Endothelial cell (in vitro differentiated cells): ENCODE measurements around the gene SLC12A3. TPM values are rescaled to one million over a fixed set of nuclear protein-coding genes. Genes with fewer than 3 reads are reported as not detected.
A peak's percentile ranks its signal among the peaks of the same experiment; 100 is the strongest.

Experiments
- DNase-seq: peaks from one replicate; pipeline ENCODE4 v3.0.0; 2021; ENCODE audit warnings: low spot score
- H3K27ac Mint-ChIP-seq: one replicate; pipeline ENCODE4 v1.8.0; 2021; ENCODE audit warnings: mixed read lengths, inconsistent platforms; ENCODE audit not compliant: unreplicated experiment
- H3K27me3 Mint-ChIP-seq: one replicate; pipeline ENCODE4 v1.8.0; 2021; ENCODE audit warnings: mild to moderate bottlenecking, moderate library complexity, mixed read lengths, inconsistent platforms; ENCODE audit not compliant: unreplicated experiment
- H3K36me3 Mint-ChIP-seq: one replicate; pipeline ENCODE4 v1.8.0; 2021; ENCODE audit warnings: mild to moderate bottlenecking, low read depth, mixed read lengths, inconsistent platforms; ENCODE audit not compliant: unreplicated experiment
- H3K4me1 Mint-ChIP-seq: one replicate; pipeline ENCODE4 v1.8.0; 2021; ENCODE audit warnings: mild to moderate bottlenecking, mixed read lengths, inconsistent platforms; ENCODE audit not compliant: unreplicated experiment
- H3K4me3 Mint-ChIP-seq: one replicate; pipeline ENCODE4 v1.8.0; 2021; ENCODE audit warnings: mild to moderate bottlenecking, mixed read lengths, inconsistent platforms; ENCODE audit not compliant: unreplicated experiment
- H3K9me3 Mint-ChIP-seq: one replicate; pipeline ENCODE4 v1.8.0; 2021; ENCODE audit warnings: mixed read lengths, inconsistent platforms; ENCODE audit not compliant: unreplicated experiment
- total RNA-seq: library from RNA; stranded (reverse); fragmentation: NEBNext Ultra II Directional; extraction: Animal tissue kit (Norgen Biotek cat#: 25700); gene quantifications from one replicate; pipeline ENCODE4 v1.2.1, GENCODE V29; 2021; ENCODE audit not compliant: unreplicated experiment
- TF ChIP-seq, protein P1 (sequence below): fragments of 200-600 bp; sonication (generic); IDR thresholded peaks from one replicate; pipeline ENCODE4 v1.5.0; 2021; ENCODE audit warnings: antibody characterized with exemption; ENCODE audit not compliant: unreplicated experiment

The SLC12A3 gene
- total RNA-seq, 1 donor from 2014 or later, result not detected

DNA sequence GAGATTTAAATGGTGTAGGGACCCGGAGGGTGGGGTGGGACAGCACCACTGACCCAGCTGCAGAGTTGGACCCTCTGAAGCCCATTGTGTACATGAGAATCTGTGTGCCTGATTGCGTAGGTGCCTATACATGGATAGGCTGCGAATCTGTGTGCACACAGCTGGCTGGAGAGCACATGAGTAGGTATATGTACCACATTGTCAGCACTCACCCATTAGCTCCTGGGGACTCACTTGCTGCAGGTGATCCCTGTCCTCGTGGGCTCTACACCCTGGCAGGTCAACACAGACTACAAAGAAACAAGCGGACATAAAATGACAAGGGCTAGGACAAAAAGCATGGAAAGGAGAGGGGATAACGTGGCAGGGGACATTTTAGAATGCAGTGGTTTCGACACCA is 85.4 kb downstream of the SLC12A3 start:
- no peak overlapping the region for H3K27ac Mint-ChIP-seq
- peaks cover 2% of the 10 kb centered on the region for H3K27me3 Mint-ChIP-seq

DNA sequence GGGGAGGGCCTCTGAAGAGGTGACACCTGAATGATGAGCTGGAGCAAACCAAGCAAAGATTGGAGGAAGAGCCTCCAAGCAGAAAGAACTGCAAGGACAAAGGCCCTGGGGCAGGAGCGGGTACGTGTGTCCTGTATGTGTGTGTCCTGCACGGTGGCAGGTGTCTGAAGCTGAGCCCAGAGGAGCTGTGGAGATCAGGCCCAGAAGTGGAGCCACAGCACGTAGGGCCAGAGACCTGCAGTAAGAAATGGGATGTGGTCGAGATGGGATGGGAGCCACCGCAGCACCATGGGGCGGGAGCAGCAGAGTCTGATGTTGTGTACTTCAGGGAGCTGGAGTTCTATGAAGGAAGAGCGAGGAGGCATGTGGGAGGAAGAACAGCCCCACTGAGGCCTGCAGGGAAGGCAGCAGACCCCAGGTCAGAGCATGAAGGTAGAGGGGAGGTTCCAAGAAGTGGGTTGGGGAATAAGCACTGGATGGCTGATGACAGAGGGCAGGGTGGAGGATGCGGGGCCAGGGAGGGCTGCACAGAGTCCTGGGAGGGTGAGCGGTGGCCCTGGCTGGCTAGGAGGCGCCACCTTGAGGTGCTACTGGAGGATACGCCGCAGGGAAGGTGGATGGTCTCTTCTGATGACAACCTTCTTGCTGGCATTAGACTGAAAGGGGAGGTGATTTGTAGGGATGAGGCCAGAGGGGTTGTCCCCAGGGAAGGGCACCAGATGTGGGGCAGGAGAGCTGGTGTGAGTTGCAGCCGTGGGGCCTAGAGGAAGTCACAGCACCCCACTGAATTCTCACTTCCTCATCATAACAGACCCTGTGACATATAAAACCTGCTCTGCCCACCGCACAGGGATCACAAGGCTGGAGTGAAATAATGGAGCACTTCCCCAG is 86.1 kb downstream of the SLC12A3 start:
- Mint-ChIP-seq H3K36me3 (no peaks in the 10 kb centered on the region), H3K27me3 (peaks cover 2% of the 10 kb centered on the region), H3K9me3 (no peaks in the 10 kb centered on the region), H3K27ac (peak overlapping the region; percentile 44), H3K4me1 (peaks cover 2% of the 10 kb centered on the region), H3K4me3 (no peak overlapping the region)
- DNase-seq, result peak; percentile 59
- TF ChIP-seq, protein P1, sequence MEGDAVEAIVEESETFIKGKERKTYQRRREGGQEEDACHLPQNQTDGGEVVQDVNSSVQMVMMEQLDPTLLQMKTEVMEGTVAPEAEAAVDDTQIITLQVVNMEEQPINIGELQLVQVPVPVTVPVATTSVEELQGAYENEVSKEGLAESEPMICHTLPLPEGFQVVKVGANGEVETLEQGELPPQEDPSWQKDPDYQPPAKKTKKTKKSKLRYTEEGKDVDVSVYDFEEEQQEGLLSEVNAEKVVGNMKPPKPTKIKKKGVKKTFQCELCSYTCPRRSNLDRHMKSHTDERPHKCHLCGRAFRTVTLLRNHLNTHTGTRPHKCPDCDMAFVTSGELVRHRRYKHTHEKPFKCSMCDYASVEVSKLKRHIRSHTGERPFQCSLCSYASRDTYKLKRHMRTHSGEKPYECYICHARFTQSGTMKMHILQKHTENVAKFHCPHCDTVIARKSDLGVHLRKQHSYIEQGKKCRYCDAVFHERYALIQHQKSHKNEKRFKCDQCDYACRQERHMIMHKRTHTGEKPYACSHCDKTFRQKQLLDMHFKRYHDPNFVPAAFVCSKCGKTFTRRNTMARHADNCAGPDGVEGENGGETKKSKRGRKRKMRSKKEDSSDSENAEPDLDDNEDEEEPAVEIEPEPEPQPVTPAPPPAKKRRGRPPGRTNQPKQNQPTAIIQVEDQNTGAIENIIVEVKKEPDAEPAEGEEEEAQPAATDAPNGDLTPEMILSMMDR, result no peak

More for the DNA sequence above, 85.4 kb downstream of the SLC12A3 start:
- Mint-ChIP-seq H3K4me1 (peaks cover 2% of the 10 kb centered on the region), H3K4me3 (no peak overlapping the region), H3K36me3 (no peaks in the 10 kb centered on the region), H3K9me3 (no peaks in the 10 kb centered on the region)
- DNase-seq, result no peak
- TF ChIP-seq, protein P1, result no peak

DNA sequence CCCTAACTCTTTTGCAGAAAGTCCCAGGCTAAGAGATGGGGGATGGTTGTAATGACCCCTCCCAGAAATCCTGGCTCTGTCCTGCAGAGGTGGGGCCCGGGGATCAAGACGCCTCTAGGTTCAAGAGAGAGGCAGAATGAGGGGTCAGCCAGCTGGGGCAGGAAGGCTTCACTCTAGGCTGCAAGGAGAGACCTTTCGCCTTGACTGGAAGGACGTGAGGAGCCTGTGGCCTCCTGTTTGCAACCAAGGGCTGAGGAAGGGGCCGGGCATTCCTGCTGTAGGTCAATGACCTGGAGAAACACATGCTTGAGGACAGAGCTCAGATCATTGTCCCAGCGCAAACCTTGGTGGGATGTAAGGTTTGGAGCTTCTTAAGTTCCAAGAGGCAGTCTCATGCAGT is 88.0 kb downstream of the SLC12A3 start:
- Mint-ChIP-seq H3K36me3 (no peaks in the 10 kb centered on the region), H3K27ac (no peak overlapping the region), H3K27me3 (peaks cover 2% of the 10 kb centered on the region), H3K4me3 (no peak overlapping the region), H3K4me1 (peaks cover 2% of the 10 kb centered on the region), H3K9me3 (no peaks in the 10 kb centered on the region)
- TF ChIP-seq, protein P1, result no peak
- DNase-seq, result no peak

DNA sequence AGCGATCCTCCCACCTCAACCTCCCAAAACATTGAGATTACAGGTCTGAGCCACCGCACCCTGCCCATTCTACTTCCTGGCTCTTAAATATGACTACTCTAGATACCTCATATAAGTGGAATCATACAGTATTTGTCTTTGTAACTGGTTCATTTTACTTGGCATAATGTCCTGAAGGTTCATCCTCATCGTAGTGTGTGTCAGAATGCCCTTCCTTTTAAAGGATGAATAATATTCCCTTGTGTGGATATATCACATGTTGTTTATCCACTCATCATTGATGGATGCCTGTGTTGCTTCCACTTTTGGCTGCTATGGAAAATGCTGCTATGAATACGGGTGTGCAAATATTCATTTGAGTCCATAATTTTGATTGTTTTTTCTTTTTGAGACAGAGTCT is 91.1 kb downstream of the SLC12A3 start:
- no peak for DNase-seq
- H3K27ac Mint-ChIP-seq, result no peak overlapping the region
- TF ChIP-seq, protein P1, result no peak
- no peaks in the 10 kb centered on the region for H3K9me3 Mint-ChIP-seq
- H3K36me3 Mint-ChIP-seq, result no peaks in the 10 kb centered on the region
- H3K4me3 Mint-ChIP-seq, result no peak overlapping the region
- H3K27me3 Mint-ChIP-seq, result peaks cover 2% of the 10 kb centered on the region
- peaks cover 2% of the 10 kb centered on the region for H3K4me1 Mint-ChIP-seq

DNA sequence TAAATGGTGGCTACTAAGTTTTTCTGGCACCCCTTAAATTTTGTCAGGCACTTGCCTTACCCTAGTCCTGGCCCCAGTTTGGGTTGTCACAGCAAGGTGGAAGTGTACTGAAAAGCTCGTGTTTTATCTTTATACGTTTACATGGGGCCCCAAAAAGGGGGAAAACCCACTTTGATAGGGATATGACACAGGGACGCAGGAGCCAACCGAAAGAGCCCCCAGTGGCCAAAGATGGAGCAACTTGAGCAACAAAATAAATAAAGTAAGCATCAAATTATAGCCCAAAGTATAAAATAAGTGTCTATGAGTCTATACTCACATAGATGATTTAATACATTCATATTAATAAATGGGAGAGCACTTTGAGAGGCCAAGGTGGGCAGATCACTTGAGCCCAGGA is 91.7 kb downstream of the SLC12A3 start:
- H3K4me1 Mint-ChIP-seq, result peaks cover 4% of the 10 kb centered on the region
- peaks cover 1% of the 10 kb centered on the region for H3K27me3 Mint-ChIP-seq
- H3K9me3 Mint-ChIP-seq, result no peaks in the 10 kb centered on the region
- no peak overlapping the region for H3K4me3 Mint-ChIP-seq
- H3K27ac Mint-ChIP-seq, result no peak overlapping the region
- no peak for DNase-seq
- no peaks in the 10 kb centered on the region for H3K36me3 Mint-ChIP-seq
- TF ChIP-seq, protein P1, result no peak
